ENCODE data around the gene NFKBIE.
A peak's percentile ranks its signal among the peaks of the same experiment; 100 is the strongest.

The NFKBIE gene

DNA sequence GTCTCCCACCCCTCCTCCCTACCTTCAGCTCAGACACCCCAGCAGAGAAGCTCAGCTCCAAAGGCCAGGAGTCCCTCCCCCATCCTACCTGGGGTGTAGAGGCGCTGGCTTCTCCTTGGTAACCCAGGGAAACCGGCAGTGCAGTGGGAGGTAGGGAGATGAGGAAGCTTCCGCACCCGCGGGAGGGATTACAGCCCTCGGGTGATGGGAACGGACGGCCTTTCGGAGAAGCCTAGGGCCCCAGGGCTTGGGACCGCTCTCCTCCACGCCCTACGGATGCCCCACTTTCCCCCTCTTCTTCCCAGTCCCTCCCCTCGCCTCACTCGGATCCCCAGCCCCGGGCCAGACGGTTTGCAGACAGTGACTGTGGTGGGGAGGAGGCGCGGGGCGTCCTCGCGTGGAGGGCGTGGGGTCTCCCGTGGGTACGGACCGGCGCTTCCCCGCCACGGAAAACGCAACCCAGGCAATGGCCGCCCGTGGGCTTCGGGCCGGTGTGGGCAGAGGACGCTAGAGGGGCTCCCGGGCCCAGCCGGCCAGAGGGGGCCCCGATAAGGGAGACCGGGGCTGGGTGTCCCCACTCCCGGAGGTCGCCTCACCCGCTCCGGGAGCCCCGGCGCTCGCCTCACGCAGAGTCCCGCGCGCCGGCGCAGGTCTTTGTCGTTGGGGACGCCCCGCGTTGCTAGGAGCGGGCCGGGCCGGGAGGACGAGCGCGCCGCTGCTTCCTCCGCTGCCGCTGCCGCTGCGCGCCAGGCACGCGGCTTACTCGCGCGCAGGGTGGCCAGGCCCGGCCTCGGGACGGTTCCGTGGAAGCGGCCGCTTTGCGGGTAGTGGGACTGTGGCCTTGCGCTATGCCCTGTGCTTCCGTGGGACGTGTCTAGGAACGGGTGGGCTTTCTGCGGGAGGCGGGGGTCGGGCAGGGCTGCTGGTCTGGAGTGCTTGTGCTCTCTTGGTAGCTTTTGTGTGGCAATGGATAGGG lies 32.0 kb upstream of the NFKBIE start:
- DNase-seq (ENCODE audit: low spot score), result peak; percentile 47

DNA sequence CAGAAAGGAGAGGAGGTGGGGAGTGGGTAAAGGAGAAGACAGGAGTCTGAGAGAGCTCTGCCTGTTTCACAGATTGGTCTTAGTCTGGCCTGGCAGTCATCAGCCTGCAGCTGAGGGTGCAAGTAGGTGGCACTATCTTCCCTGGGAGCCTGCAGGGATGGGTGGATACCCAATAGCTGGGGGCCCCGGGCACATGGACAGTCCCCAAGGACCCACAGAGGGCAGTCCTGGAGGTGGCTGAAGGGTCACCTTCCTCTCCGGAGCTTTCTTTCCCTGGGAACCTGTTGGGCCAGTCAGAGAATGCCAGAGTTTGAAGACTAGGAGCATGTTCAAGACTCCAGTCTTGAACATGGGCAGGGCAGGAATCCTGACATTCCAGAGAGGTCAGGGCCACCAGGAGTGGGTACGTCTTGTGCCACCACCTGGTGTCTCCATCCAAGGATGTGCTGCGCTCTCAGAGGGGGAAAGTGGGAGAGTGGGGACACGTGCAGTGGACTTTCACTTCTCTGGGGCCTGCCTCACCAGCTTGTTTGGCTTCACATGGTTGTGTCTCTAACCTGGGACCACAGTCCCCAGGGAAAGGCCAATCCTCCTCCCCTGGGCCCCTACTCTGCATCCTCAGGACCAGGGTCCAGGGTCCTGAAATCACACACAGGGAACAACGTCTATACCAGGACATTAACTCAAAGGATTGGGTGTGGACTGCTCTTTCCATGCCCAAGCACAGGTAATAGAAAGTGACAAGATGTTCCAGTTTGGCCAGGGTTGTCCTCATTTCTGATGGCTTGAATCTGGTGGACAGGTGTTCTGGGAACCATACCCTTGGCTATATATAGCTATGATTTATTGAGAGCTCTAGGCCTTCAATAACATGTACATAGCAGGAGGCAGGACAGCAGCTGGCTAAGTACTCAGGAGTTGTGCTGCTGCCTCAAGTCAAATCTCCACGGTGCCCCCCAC lies 29.8 kb upstream of the NFKBIE start:
- DNase-seq (ENCODE audit: low spot score), result no peak

DNA sequence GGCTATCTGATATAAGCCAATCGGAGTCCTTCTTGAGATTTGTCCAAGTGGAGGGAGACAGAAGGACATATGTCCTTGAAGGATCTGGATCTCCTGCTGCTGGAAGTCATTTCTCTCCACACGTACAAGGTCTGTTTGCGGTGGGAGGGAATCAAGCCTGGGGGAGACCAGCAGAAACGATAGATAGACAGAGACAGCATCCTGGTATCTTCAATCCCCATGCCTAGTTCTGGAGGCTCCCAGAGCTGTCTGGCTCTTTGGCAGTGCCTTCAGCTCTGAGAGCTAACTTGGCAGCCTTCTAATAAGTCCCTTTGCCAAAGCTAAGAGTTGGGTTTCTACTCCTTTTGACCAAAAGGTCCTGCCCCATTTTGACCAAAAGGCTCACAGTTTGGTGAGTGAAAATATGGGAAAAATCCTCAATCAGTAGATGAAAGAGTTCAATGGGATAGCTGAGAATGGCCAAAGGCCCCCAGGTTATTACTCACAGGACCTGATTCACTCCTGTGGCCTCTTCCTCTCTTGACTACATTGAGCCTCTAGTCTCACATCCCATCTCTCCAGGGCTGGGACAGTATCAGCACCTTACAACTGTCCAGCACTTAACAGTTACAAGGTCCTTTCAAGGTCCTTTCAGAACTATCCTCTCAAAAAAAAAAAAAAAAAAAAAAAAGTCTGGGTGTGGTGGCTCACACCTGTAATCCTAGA lies 27.5 kb upstream of the NFKBIE start:
- no peak for DNase-seq (ENCODE audit: low spot score)

- DNase-seq (ENCODE audit: low spot score), result no peak
Measured at GRCh38 chr6:44291841-44292240, 26.5 kb upstream of the NFKBIE start.

DNA sequence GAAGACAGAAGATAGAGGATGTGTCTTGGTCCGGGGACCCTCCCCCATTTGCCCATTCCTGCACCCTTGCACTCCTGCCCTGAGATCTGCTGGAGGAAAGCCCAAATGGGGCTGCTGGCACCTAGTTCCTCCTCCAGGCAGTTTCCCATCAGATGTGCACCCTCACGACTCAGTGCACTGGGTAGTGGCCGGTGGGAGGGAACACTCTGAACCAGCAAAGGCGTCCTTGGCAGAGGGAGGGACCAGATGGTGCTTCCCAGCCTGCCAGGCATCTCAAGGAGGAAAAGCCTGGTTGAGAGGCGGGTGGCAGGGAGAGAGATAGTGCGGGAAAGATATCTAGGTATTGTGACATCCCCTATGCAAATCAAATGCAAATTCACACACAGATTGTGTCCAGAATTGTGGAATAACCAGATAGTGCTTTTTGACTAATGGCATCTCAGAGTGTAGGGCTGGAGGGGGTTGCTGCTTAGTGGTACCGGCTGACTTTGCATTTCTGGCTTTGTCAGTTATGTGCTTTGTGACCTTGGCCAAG lies 24.4 kb upstream of the NFKBIE start:
- DNase-seq (ENCODE audit: low spot score), result no peak

- no peak for DNase-seq (ENCODE audit: low spot score)
Measured at GRCh38 chr6:44286747-44287146, 21.4 kb upstream of the NFKBIE start.

DNA sequence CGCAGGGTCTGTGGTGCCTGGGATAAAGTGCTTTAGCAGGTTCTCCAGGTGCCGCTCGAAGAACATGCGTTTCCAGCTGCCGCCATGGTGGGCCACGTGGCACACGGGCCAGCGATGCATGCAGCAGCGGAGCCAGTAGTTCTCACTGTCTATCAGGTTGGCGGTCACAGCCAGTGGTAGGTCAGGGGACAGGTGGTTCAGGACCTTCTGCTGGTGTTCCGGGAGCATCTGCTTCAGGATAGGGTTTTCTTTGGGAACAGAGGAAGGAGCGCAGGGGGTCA lies 20.9 kb upstream of the NFKBIE start:
- DNase-seq (ENCODE audit: low spot score), result no peak

DNA sequence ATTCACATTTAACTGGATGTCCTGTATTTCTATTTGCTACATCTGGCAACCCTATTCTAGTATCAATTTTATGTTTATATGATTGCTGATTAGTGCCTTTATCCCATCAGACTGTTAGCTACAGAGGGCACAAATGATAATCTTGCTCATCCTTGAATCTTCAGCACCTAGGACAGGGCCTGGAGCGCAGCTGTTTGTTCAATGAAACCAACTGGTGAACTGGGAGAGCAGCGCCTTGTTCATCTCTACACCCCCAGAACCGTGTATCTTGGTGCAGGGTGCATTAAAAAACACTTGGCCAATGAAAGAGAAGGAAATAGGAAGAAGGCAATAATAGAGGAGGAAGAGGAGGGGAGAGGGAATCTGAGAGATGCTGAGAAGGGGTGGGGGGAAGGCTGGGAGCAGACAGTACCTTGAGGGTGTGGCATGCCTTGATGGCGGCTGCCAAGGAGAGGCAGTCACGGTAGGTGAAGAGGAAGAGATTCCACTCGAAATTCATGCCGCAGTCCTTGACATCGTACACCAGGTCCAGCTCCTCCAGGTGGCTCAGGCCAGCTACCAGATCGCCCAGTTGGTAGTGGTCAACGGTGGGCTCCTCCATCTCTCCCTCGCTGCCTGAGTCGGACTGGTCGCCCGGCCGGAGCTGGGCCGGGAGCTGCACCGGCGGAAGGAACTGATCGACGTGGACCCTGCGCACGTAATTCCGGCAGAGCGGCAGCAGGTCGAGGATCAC lies 20.4 kb upstream of the NFKBIE start:
- no peak for DNase-seq (ENCODE audit: low spot score)

- DNase-seq (ENCODE audit: low spot score), result no peak
Measured at GRCh38 chr6:44284867-44285266, 19.5 kb upstream of the NFKBIE start.

DNA sequence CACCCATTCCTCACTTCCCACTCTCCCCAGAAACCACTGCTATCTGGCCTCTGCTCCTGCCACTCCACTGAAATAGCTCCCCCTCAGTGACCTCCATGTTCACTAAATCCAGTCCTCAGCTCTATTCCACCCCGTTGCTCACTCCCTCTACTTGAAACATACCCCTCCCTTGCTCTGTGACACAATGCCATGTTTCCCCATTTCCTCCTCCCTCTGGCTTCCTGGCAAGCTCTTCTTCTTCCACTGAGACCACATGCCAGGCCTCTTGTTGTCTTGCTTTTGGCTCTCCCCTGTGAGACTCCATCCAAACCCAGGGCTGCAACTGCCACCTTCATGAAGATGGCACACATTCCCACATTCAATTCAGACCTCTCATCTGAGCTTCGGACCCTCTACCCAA lies 18.8 kb upstream of the NFKBIE start:
- no peak for DNase-seq (ENCODE audit: low spot score)

DNA sequence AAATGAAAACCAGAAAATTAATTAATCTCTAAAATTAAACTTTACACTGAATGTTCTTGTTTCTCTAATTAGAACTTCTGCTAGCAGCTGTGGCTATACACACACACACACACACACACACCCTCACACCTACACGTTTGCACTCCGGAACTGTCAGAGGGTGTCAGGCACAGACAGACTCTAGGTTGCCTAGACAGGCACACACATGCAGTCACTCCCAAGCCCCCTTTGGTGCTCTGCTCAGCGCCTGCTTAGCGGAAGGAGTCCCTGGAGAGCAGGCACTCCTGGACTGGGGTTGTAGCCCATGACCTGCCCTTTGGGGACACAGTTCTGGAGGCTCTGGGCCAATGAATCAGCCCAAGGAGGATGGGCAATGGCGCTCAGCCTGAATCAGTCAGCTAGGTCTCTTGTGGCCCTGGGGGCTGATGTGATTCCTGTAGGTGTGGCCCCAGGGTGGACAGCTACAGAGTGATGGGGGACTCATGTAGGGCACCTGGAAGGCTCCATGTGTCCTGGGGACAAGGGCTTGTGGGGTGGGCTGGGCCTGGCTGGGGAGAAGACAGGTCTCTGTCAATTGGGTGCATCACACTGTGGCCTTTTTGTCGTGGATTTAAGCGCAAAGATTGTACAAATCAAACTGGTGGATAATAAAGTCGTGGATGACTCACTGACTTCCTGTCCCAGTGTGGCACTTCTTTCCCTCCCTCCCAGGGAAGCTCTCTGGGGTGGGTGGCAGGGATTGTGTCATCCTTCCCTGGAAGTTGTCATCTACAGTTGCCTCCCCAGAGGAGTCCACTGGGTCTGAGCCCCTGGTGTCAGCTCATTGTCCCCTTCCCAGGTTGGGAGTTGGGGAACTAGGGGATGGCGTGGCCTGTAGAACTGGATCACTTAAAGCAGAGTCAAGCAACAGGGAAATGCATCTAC lies 13.7 kb upstream of the NFKBIE start:
- DNase-seq (ENCODE audit: low spot score), result no peak

- DNase-seq (ENCODE audit: low spot score), result no peak
Measured at GRCh38 chr6:44278315-44278714, 13.0 kb upstream of the NFKBIE start.

DNA sequence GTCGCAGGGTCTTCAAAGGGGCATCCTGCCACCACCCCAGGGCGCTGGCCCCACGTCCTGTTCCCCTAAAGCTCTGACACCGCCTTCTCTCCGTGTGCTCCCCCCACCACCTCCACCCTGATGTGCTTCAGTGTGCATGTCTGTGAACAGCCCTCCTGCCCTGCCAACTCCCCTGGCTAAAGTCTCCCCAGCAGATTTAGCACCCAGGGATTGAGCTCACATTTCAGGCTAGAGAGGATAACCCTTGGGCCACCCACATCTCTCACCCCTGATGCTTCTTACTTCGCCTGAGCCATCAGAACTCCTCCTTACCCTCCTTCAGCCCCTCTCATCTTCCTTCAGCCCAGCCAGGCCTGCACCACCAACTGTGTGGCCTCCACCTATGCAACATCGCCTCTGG lies 12.4 kb upstream of the NFKBIE start:
- no peak for DNase-seq (ENCODE audit: low spot score)

DNA sequence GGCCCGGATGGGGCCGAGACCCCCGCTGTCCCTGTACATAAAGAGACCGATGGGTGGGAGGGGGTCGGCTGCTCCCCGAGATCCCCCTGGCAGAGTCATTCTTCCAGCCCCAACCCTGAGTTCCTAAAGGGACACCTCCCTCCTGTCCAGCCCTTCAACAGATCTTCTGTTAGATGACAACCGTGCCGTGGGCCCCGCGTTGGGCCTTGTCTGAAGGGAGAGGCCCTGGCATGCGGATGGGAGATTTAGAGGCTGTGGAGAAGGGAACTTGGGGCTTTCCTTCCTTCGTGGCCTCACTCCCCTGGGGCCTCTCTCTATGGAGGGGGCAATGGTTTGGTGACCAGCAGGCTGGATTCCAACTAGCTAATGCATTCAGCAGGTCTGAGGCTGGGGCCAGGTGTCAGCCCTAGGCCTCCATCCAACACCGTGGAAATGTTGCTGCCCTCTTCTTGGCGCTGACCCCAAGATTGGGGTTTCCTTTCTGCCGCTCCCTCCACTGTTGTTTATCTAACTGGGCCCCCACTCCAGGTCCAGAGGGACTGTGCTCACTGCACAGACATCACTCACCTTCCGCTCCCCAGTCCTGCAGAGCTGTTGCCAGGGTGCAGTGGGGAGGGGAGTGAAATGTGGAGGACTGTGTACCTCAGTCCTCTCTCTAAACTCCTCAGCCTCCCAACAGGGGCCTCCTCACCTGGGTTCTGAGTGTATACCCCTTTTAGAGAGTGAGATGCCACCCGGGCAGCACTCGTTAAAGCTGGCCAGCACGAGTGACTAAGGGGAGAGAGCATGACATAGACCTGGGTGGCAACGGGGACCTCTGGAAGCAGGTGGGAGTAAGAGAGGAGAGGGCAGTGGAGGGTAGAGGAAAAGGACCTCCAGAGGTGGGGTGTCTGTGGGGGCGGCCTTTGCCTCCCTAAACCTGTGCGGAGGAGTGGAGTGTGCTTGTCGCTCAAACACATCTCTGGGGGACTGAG lies 11.6 kb upstream of the NFKBIE start:
- DNase-seq (ENCODE audit: low spot score), result no peak

- no peak for DNase-seq (ENCODE audit: low spot score)
Measured at GRCh38 chr6:44275749-44276648, 10.6 kb upstream of the NFKBIE start.

DNA sequence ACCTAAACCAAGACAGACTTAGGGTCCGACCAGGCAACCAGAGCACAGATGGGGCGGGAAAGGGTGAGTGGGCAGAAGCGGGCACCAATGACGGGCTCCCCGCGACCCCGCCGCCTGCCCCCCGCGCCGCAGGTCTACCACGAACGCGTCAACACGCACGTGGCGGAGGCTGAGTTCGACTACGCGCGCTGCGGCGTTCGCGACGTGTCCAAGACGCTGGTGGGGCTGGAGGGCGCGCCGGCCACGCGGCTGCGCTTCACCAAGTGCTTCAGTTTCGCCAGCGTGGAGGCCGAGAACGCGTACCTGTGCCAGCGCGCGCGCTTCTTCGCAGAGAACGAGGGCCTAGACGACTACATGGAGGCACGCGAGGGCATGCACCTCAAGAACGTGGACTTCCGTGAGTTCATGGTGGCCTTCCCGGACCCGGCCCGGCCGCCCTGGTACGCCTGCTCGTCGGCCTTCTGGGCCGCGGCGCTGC lies 10.0 kb upstream of the NFKBIE start:
- no peak for DNase-seq (ENCODE audit: low spot score)

GRCh38 chr6:44273617-44274016 lies 8.3 kb upstream of the NFKBIE start:
- no peak for DNase-seq (ENCODE audit: low spot score)
